ENCODE results near the gene PLN.

PLN gene

GRCh38 chr6:118548136-118548535 lies at the start of gene PLN:
PLN (plus strand) TSS chr6:118548296; CDS start chr6:118558922, 10,626 bp downstream.
- no peak for DNase-seq

GRCh38 chr6:118500130-118501015 lies 47.7 kb upstream of the PLN start:
- DNase-seq: no peak

- no peak for DNase-seq
These were observed 47.0 kb upstream of the PLN start for GRCh38 chr6:118501099-118501498.

- no peak for DNase-seq
These were observed 46.3 kb upstream of the PLN start for GRCh38 chr6:118501765-118502164.

GRCh38 chr6:118502169-118502568 lies 45.9 kb upstream of the PLN start:
- no peak for DNase-seq

- no peak for DNase-seq
These were observed 43.5 kb upstream of the PLN start for GRCh38 chr6:118504611-118505010.

- DNase-seq: no peak
These were observed 42.4 kb upstream of the PLN start for GRCh38 chr6:118505656-118506055.

- no peak for DNase-seq
These were observed 41.9 kb upstream of the PLN start for GRCh38 chr6:118506071-118506638.

- DNase-seq: no peak
These were observed 40.5 kb upstream of the PLN start for GRCh38 chr6:118507636-118508035.

- DNase-seq: no peak
These were observed 39.0 kb upstream of the PLN start for GRCh38 chr6:118509009-118509617.

- no peak for DNase-seq
These were observed 36.0 kb upstream of the PLN start for GRCh38 chr6:118511930-118512715.

GRCh38 chr6:118514689-118515088 lies 33.4 kb upstream of the PLN start:
- DNase-seq: no peak

GRCh38 chr6:118522422-118522821 lies 25.7 kb upstream of the PLN start:
- no peak for DNase-seq

- DNase-seq: no peak
These were observed 24.9 kb upstream of the PLN start for GRCh38 chr6:118523216-118523615.

GRCh38 chr6:118524686-118525085 lies 23.4 kb upstream of the PLN start:
- DNase-seq: no peak

- DNase-seq: no peak
These were observed 21.9 kb upstream of the PLN start for GRCh38 chr6:118525913-118526780.

- DNase-seq: no peak
These were observed 20.0 kb upstream of the PLN start for GRCh38 chr6:118528129-118528528.

GRCh38 chr6:118529756-118530155 lies 18.3 kb upstream of the PLN start:
- no peak for DNase-seq

- no peak for DNase-seq
These were observed 17.2 kb upstream of the PLN start for GRCh38 chr6:118530942-118531341.

GRCh38 chr6:118535176-118535844 lies 12.8 kb upstream of the PLN start:
- no peak for DNase-seq

- DNase-seq: no peak
These were observed 11.6 kb upstream of the PLN start for GRCh38 chr6:118536478-118536877.

GRCh38 chr6:118537574-118537973 lies 10.5 kb upstream of the PLN start:
- no peak for DNase-seq
